T-helper 1 cell treated with Interleukin-12 subunit alpha and Interleukin-12 subunit beta and Interleukin-4 antibody, amounts not matched to agents 30 μg/mL and 1 μg/mL, for 36 hours (primary cell): ENCODE measurements around the gene PHLDB1.
A peak's percentile ranks its signal among the peaks of the same experiment; 100 is the strongest.
"Not testable (repeated sequence)": the region's sequence is repeated elsewhere in the genome, so short reads cannot be mapped to it uniquely, and the experiment has no call there.

Experiments
- H3K27ac Mint-ChIP-seq: one replicate; pipeline ENCODE4 v1.8.0; 2021; ENCODE audit warnings: mild to moderate bottlenecking, mixed read lengths
- H3K27me3 Mint-ChIP-seq: one replicate; pipeline ENCODE4 v1.8.0; 2021; ENCODE audit warnings: low read depth, mixed read lengths
- H3K36me3 Mint-ChIP-seq: one replicate; pipeline ENCODE4 v1.8.0; 2021; ENCODE audit warnings: low read depth, mixed read lengths
- H3K4me1 Mint-ChIP-seq: one replicate; pipeline ENCODE4 v1.8.0; 2021; ENCODE audit warnings: low read depth, mixed read lengths
- H3K4me3 Mint-ChIP-seq: one replicate; pipeline ENCODE4 v1.8.0; 2021; ENCODE audit warnings: mild to moderate bottlenecking, moderate library complexity, mixed read lengths
- H3K9me3 Mint-ChIP-seq: one replicate; pipeline ENCODE4 v1.8.0; 2021; ENCODE audit warnings: mixed read lengths

The PHLDB1 gene

DNA sequence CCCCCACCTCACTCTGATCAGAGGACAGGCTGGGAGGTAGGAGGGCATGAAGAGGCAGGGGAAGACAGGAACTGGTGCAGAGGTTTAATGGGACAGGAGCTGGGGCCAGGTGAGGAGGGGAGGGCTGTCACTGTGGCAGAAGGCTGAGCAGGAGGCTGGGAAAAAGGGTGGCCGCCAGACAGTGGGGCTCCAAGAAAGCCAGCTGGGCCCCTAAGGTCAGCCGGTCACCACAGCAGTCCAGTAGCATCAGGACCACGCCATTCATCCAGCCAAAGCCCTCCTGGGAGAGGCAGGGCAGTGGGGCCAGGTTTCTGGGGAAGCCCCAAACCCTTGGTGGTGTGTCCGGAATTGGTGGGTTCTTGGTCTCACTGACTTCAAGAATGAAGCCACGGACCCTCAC, 80.5 kb downstream of the PHLDB1 start:
- H3K27ac Mint-ChIP-seq = no peak overlapping the region
- H3K36me3 Mint-ChIP-seq = no peaks in the 10 kb centered on the region
- H3K9me3 Mint-ChIP-seq = no peaks in the 10 kb centered on the region
- H3K4me1 Mint-ChIP-seq = peaks cover 23% of the 10 kb centered on the region
- H3K27me3 Mint-ChIP-seq = peaks cover 20% of the 10 kb centered on the region
- H3K4me3 Mint-ChIP-seq = no peak overlapping the region

DNA sequence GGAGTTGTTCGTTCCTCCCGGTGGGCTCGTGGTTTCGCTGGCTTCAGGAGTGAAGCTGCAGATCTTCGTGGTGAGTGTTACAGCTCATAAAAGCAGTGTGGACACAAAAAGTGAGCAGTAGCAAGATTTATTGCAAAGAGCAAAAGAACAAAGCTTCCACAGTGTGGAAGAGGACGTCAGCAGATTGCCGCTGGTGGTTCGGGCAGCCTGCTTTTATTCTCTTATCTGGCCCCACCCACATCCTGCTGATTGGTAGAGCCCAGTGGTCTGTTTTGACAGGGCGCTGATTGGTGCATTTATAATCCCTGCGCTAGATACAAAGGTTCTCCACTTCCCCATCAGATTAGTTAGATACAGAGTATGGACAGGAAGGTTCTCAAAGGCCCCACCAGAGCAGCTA, 80.9 kb downstream of the PHLDB1 start:
- Mint-ChIP-seq H3K4me1 (peaks cover 24% of the 10 kb centered on the region), H3K27me3 (peaks cover 20% of the 10 kb centered on the region)
- not testable (repeated sequence) for H3K36me3 Mint-ChIP-seq, H3K4me3 Mint-ChIP-seq, H3K9me3 Mint-ChIP-seq, H3K27ac Mint-ChIP-seq

DNA sequence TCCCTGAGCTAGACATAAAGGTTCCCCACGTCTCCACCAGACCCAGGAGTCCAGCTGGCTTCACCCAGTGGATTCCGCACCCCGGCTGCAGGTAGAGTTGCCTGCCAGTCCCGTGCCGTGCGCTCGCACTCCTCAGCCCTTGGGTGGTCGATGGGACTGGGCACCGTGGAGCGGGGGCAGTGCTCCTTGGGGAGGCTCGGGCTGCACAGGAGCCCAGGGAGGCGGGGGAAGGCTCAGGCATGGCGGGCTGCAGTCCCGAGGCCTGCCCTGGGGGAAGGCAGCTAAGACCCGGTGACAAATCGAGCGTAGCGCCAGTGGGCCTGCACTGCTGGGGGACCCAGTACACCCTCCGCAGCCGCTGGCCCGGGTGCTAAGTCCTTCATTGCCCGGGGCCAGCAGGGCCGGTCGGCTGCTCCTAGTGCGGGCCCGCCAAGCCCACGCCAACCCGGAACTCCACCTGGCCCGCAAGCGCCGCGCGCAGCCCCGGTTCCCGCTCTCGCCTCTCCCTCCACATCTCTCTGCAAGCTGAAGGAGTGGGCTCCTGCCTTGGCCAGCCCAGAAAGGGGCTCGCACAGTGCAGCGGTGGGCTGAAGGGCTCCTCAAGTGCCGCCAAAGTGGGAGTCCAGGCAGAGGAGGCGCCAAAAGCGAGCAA, 81.6 kb downstream of the PHLDB1 start:
- Mint-ChIP-seq H3K36me3 (no peaks in the 10 kb centered on the region), H3K27ac (no peak overlapping the region), H3K4me3 (no peak overlapping the region), H3K9me3 (no peaks in the 10 kb centered on the region), H3K27me3 (peaks cover 19% of the 10 kb centered on the region), H3K4me1 (peaks cover 26% of the 10 kb centered on the region)

DNA sequence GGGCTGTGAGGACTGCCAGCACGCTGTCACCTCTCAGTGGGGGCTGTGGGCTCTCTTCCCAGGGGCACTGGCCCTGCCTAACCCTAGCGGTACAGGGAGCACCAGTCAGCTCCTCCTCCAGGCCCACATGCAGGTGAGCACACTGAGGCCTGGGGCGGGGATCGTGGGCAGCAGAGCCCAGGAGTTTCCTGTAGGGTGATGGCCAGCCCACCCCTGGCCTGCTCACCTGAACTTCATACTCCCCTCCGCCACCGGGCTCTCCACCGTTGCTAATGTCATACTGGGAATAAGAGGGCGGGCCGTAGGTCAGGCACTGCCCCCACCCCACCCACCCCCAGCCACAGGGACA, 82.1 kb downstream of the PHLDB1 start:
- no peak overlapping the region for H3K4me3 Mint-ChIP-seq

DNA sequence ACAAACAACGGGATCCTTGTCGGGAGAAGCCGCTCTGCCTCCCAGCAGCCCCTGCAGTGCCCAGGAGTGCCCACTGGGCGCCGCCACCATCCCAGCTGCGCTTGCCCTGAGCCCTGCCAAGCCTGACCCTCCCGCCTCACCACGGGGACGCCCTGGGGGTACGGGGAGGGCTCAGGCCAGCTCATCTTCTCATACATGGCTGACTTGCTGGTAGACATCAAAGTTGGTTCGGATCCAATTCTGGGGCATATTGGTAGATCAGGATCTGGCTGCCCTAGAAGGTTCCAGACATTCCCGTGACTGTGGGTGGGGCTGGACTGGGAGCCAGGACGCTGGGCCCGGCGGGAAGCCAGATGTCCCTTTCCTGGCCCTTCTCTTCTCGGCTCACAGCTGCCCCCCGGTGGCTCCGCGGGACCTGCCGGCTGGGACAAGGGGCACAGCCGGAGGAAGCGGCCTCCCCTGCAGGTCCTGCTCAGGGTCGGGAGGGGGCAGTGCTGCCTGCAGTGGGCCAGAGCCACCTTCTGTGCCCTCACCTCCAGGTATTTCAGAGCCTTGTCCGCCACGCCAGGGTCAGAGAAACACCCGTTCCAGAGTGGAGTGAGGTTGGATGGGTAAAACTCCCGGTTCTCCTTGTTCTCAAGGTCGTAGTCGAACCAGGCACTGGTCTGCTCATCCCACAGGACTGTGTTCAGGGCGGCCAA, 82.6 kb downstream of the PHLDB1 start:
- H3K27ac Mint-ChIP-seq = no peak overlapping the region
- H3K4me3 Mint-ChIP-seq = peak overlapping the region; percentile 63
- H3K27me3 Mint-ChIP-seq = peaks cover 16% of the 10 kb centered on the region
- peaks cover 26% of the 10 kb centered on the region for H3K4me1 Mint-ChIP-seq
- H3K9me3 Mint-ChIP-seq = no peaks in the 10 kb centered on the region
- no peaks in the 10 kb centered on the region for H3K36me3 Mint-ChIP-seq

More for the DNA sequence above, 82.1 kb downstream of the PHLDB1 start:
- Mint-ChIP-seq H3K27me3 (peaks cover 19% of the 10 kb centered on the region), H3K27ac (no peak overlapping the region), H3K4me1 (peaks cover 26% of the 10 kb centered on the region), H3K36me3 (no peaks in the 10 kb centered on the region), H3K9me3 (no peaks in the 10 kb centered on the region)

DNA sequence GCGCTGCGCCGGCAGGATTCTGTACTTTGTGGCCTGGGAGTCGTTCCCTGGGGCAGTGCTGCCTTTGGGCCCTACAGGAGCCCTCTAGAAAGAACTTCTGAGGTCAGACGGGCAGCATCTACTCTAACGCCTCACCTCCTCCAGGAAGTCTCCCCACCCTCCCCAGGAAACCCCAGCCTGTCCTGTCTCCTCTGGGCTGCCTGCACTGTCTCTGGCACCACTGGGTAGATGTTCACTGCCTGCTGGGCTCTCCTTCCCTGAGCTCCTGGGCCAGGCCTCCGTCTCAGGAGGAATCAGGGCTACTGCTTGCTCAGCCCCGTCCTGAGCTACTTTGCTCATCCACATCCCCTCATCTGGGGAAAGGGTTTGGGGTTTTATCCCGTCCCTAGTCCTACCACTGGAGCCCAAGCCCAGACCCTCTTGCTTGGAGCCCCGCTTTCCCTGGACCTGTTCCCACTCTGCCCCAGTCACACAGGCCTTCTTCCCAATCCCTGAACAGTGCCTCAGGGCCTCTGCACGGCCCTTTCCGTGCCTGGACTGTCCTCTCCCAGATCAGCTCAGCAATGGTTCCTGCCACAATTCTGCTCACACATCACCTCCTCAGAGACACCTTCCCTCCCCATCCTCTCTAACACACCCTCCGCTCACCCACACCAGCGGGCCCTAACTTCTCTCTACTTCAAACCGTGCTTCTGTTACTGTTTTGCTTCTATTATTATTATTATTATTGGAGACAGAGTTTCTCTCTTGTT, 83.3 kb downstream of the PHLDB1 start:
- Mint-ChIP-seq H3K4me1 (peaks cover 26% of the 10 kb centered on the region), H3K9me3 (no peaks in the 10 kb centered on the region), H3K27me3 (peaks cover 12% of the 10 kb centered on the region), H3K36me3 (no peaks in the 10 kb centered on the region), H3K4me3 (no peak overlapping the region), H3K27ac (no peak overlapping the region)

DNA sequence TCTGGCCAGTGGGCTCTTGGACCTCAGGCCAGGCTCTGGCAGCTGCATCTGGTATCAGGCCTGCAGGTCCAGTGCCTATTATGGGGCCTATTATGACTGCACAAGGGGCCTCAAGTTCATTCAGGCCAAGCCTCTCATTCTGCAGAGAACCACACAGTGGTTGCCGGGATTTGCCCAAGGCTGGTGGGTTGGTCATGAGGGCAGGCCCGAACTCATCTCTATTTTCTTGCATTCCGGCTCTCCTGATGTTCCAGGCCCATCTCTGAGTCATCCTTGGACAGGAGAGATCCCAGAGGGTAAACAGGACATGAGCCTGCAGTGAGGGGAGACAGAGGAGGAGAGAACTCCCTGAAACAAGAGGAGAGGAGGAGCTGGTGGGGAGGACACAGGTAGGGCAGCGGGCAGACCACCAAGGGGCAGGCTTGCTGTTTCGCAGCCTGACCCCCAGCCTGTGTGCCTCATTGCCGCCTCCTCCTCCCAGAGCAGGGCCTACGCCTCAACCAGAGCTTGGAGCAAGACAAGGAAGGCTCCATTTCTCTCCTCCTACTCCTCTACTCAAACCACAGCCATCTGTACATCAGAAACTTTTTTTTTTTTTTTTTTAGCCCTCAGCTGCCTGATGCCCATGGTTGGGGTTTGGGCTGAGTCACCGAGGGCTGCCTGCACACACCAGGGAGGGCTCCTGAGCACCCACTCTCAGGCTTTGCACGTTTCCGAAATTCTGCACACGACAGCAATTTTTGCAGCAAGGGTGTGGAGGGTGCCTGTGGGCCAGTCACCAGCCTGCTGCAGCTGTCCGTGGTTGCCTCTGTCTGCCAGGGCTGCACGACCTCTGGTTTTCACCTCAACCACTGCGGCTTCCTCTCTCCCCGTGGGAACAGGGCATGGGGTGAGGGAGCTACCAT, 84.8 kb downstream of the PHLDB1 start:
- no peak overlapping the region for H3K27ac Mint-ChIP-seq
- H3K27me3 Mint-ChIP-seq = peaks cover 5% of the 10 kb centered on the region
- peaks cover 26% of the 10 kb centered on the region for H3K4me1 Mint-ChIP-seq
- H3K9me3 Mint-ChIP-seq = no peaks in the 10 kb centered on the region
- H3K36me3 Mint-ChIP-seq = no peaks in the 10 kb centered on the region
- peak overlapping the region; percentile 28 for H3K4me3 Mint-ChIP-seq

DNA sequence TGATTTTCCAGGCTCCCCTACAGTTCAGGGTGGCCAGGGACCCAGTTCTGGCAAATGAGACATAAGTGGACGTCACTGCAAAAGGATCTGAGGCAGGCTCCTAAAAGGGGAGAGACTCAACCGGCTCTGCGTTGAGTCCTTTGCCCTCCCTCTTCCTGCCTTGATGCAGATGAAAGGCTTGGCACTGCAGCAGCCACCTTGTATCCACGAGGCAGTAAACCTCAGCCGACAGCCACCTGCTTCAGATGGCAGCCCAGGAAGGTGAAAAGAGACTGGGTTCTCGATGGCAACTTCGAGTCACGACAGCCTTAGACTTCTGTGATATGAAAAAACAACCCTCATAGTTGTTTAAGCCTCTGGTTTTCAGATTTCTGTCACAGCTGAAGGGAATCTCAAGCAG, 86.8 kb downstream of the PHLDB1 start:
- no peak overlapping the region for H3K27ac Mint-ChIP-seq
- H3K36me3 Mint-ChIP-seq = no peaks in the 10 kb centered on the region
- no peaks in the 10 kb centered on the region for H3K9me3 Mint-ChIP-seq
- peaks cover 21% of the 10 kb centered on the region for H3K4me1 Mint-ChIP-seq
- H3K27me3 Mint-ChIP-seq = peaks cover 3% of the 10 kb centered on the region
- no peak overlapping the region for H3K4me3 Mint-ChIP-seq

DNA sequence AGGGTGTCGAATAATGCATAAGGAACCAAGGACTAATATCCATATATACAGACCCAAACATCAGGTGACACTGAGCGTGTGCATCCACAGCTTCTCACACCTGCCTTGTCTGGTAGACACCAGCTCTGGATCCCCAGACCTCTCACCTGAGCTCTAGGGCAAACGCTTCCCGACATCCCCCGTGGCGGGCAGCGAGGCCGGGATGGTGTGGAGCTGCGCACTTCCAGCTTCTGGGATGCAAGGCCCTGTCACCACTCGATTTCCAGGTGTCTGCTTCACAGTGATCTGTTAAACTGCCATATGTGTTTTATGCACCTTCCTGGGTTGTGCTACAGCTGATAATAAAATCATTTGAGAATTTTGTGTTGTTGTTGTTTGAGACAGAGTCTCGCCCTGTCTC, 87.4 kb downstream of the PHLDB1 start:
- no peak overlapping the region for H3K27ac Mint-ChIP-seq
- H3K4me3 Mint-ChIP-seq = no peak overlapping the region
- peaks cover 26% of the 10 kb centered on the region for H3K4me1 Mint-ChIP-seq
- H3K9me3 Mint-ChIP-seq = no peaks in the 10 kb centered on the region
- H3K27me3 Mint-ChIP-seq = peaks cover 3% of the 10 kb centered on the region
- H3K36me3 Mint-ChIP-seq = peaks cover 2% of the 10 kb centered on the region

DNA sequence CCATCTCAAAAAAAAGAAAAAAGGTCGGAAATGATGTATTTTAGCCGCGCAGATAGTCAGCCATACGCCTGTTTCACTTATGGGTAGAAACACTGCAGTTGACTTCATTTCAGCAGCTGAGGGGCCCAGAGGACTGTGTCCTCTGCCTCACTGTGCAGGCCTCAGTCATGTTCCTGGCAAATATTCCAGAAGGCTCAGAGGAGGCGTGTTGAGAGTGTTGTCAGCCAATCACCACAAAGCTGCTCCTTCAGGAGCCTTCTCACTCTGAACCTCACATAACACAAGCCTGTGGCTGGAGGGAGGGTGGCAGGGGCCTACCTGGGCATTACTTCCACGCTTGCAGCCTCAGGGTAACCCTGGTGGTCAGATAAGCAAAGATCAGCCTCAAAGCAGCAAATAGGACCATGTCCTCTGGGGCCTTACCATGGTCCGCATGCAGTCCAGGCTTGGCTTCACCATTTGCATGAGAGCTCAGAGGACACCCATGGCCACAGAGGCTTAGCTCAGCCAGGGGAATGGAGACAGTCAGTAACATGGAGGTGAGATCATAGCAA, 89.3 kb downstream of the PHLDB1 start:
- Mint-ChIP-seq H3K4me3 (no peak overlapping the region), H3K36me3 (peaks cover 5% of the 10 kb centered on the region), H3K27ac (no peak overlapping the region), H3K9me3 (peaks cover 5% of the 10 kb centered on the region), H3K4me1 (peaks cover 21% of the 10 kb centered on the region), H3K27me3 (peaks cover 3% of the 10 kb centered on the region)

DNA sequence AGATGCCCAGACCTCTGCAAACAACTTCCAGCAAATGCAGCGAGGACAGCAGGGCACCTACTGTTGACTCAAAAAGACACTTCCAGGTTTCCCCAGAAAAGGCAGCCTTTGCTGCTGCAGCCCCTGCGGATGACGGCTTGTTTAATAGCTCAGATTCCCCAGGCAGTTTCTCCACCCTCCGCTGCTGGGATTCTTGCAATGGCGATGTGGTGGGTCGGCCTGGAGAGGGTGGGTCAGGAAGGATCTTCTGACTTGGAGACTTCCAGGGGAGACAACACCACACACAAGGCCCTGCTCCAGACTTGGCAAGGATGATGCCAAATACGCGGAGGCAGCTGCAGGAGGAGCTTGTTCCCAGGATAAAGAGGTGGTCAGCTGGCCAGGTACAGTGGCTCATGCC, 89.9 kb downstream of the PHLDB1 start:
- H3K27me3 Mint-ChIP-seq = peaks cover 3% of the 10 kb centered on the region
- H3K9me3 Mint-ChIP-seq = peaks cover 5% of the 10 kb centered on the region
- H3K4me1 Mint-ChIP-seq = peaks cover 15% of the 10 kb centered on the region

DNA sequence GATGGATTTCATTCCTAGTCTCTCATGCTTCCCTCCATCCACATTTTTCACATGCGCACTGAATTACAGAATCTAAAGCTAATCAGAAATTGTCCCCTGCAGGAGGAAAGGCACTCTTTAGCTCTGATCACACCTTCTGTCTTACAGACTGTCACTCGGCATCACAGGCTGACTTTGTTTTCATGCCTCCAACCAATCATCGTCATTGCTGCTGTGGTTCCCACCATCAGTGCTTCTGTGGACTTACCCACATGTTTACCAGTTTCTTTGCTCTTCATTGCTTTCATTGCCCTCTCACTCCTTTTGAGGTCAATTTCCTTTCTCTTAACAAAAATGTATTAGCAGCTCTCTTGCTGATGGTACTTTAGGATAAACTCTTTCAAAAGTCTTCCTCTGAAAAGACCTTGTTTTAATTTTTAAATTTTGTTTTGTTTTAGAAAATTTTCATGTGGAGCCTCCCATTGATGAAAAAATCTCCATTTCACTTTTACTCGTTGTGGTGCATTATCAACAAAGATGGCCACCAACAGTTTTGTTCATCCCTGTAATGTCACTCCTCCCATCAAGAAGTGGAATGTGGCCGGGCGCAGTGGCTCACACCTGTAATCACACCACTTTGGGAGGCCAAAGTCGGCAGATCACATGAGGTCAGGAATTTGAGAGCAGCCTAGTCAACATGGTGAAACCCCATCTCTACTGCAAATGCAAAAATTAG, 92.2 kb downstream of the PHLDB1 start:
- Mint-ChIP-seq H3K9me3 (peaks cover 5% of the 10 kb centered on the region), H3K4me1 (peaks cover 6% of the 10 kb centered on the region), H3K27me3 (no peaks in the 10 kb centered on the region), H3K36me3 (peaks cover 5% of the 10 kb centered on the region), H3K4me3 (no peak overlapping the region), H3K27ac (peak overlapping the region; percentile 43)

More for the DNA sequence above, 89.9 kb downstream of the PHLDB1 start:
- no peak overlapping the region for H3K4me3 Mint-ChIP-seq
- peaks cover 5% of the 10 kb centered on the region for H3K36me3 Mint-ChIP-seq
- H3K27ac Mint-ChIP-seq = no peak overlapping the region

DNA sequence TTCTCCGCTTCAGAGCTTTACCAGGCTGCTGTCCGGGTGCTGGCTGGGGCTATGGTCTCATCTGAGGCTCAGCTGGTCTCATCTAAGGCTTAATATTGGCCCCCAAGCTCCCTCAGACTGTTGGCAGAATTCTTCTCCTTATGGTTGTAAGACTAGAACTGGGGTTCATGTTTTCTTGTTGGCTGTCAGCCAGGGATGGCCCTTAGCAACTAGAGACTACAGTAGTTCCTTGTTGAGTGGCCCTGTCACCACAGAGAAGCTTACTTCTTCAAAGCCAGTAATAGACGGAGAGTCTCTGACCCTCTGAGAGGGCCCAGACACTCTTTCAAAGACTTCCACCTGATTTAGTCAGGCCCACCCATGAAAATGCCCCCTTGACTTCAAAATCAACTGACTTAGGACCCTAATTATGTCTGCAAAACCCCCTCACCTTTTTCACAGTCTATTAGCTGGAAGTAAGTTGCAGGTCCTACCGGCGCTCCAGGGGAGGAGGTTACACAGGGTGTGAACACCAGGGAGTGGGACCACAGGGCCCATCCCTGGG, 96.2 kb downstream of the PHLDB1 start:
- Mint-ChIP-seq H3K27me3 (peaks cover 8% of the 10 kb centered on the region), H3K36me3 (peaks cover 5% of the 10 kb centered on the region), H3K27ac (no peak overlapping the region), H3K4me1 (peaks cover 11% of the 10 kb centered on the region), H3K4me3 (no peak overlapping the region), H3K9me3 (peaks cover 5% of the 10 kb centered on the region)
